ENCODE data around the gene BCL2L15.
A peak's percentile ranks its signal among the peaks of the same experiment; 100 is the strongest.

BCL2L15 gene

GRCh38 chr1:113904674-113905434 is 17.5 kb upstream of the BCL2L15 start, which contains the start of the genes AP4B1 and DCLRE1B:
AP4B1 (minus strand) TSS chr1:113904799; CDS start chr1:113904717, 82 bp downstream.
DCLRE1B (plus strand) TSS chr1:113905326; CDS start chr1:113905587, 261 bp downstream.
- peak; percentile 100 for DNase-seq

- DNase-seq, result no peak
Measured at GRCh38 chr1:113904293-113904673, 16.9 kb upstream of the BCL2L15 start.

GRCh38 chr1:113903501-113904292 is 16.3 kb upstream of the BCL2L15 start:
- DNase-seq, result no peak

- no peak for DNase-seq
Measured at GRCh38 chr1:113901191-113901590, 13.8 kb upstream of the BCL2L15 start.

- DNase-seq, result no peak
Measured at GRCh38 chr1:113899111-113899510, 11.7 kb upstream of the BCL2L15 start.

GRCh38 chr1:113898241-113898814 is 10.9 kb upstream of the BCL2L15 start:
- DNase-seq, result no peak

GRCh38 chr1:113895961-113896360 is 8.6 kb upstream of the BCL2L15 start:
- DNase-seq, result no peak

GRCh38 chr1:113895098-113895497 is 7.7 kb upstream of the BCL2L15 start:
- no peak for DNase-seq

- no peak for DNase-seq
Measured at GRCh38 chr1:113893267-113893666, 5.9 kb upstream of the BCL2L15 start.

- DNase-seq, result no peak
Measured at GRCh38 chr1:113891631-113892220, 4.3 kb upstream of the BCL2L15 start.

- no peak for DNase-seq
Measured at GRCh38 chr1:113890816-113891215, 3.4 kb upstream of the BCL2L15 start.

- DNase-seq, result no peak
Measured at GRCh38 chr1:113886417-113887401, 672 bp downstream of the BCL2L15 start.

GRCh38 chr1:113881661-113882060 is 5.7 kb downstream of the BCL2L15 start:
- DNase-seq, result no peak

- DNase-seq, result no peak
Measured at GRCh38 chr1:113879739-113880038, 7.7 kb downstream of the BCL2L15 start.

- no peak for DNase-seq
Measured at GRCh38 chr1:113876176-113876575, 11.2 kb downstream of the BCL2L15 start.

GRCh38 chr1:113875714-113876113 is 11.7 kb downstream of the BCL2L15 start:
- no peak for DNase-seq

GRCh38 chr1:113874012-113874879 is 13.1 kb downstream of the BCL2L15 start:
- DNase-seq, result no peak

- no peak for DNase-seq
Measured at GRCh38 chr1:113872219-113872935, 15.0 kb downstream of the BCL2L15 start.

- peak; percentile 67 for DNase-seq
Measured at GRCh38 chr1:113871597-113872113, 15.7 kb downstream of the BCL2L15 start, which contains the start of gene PTPN22. PTPN22 (minus strand) TSS chr1:113871712.

GRCh38 chr1:113870778-113871177 is 16.6 kb downstream of the BCL2L15 start:
- no peak for DNase-seq
